B cell (primary cell): Measurements from ENCODE around the gene ZFP90. TPM values are rescaled to one million over a fixed set of nuclear protein-coding genes. Genes with fewer than 3 reads are reported as not detected.
A peak's percentile ranks its signal among the peaks of the same experiment; 100 is the strongest.
"Not testable (repeated sequence)": the region's sequence is repeated elsewhere in the genome, so short reads cannot be mapped to it uniquely, and the experiment has no call there.

Experiments
- ATAC-seq: fragments of 200-7000 bp; cut with Tn5 transposase; one replicate; pipeline ENCODE4 v1.10.0; 2021; ENCODE audit warnings: low read depth, mild to moderate bottlenecking, moderate number of reproducible peaks, moderate library complexity
- CTCF ChIA-PET: fragments of 350-600 bp; sonication (Branson Sonifier 250); formaldehyde crosslinking; loops from one replicate; lab custom pipeline; 2021; ENCODE audit warnings: antibody characterized with exemption, inconsistent platforms; lab: Charles Lee
- POLR2A ChIA-PET: fragments of 350-600 bp; sonication (Branson Sonifier 250); formaldehyde crosslinking; loops from one replicate; lab custom pipeline; 2021; ENCODE audit warnings: antibody characterized with exemption; lab: Charles Lee
- DNase-seq: peaks from one replicate; pipeline ENCODE4 v3.0.0; 2013
- H2AFZ ChIP-seq: 2 replicates; pipeline ENCODE4 v1.6.1; 2012; ENCODE audit warnings: mild to moderate bottlenecking, low read depth, low read length; ENCODE audit not compliant: insufficient read depth, poor library complexity, severe bottlenecking
- H3K27ac ChIP-seq, 2 donors: 1 replicate in 1 of 2; 2 replicates in 1 of 2; pipeline ENCODE4 v1.5.1; 2012 to 2013; ENCODE audit warnings: low read length in 2 of 2, mild to moderate bottlenecking in 2 of 2, moderate library complexity in 1 of 2
- H3K27me3 ChIP-seq, 4 experiments: fragments of 200-600 bp in 1 of 4; sonication (generic) in 1 of 4; replicated peaks in 1 of 4; 1 replicate in 2 of 4; 2 replicates in 2 of 4; pipeline versions ENCODE4 v1.6.1 to v1.7.0; 2013 to 2016; ENCODE audit warnings: low read length in 3 of 4, mild to moderate bottlenecking in 2 of 4, mixed read lengths in 1 of 4, moderate library complexity in 1 of 4; ENCODE audit not compliant: insufficient read depth in 4 of 4, control insufficient read depth in 3 of 4; ENCODE audit errors: control extremely low read depth in 1 of 4
- H3K36me3 ChIP-seq, 2 experiments: replicated peaks in 1 of 2; 1 replicate in 1 of 2; 2 replicates in 1 of 2; pipeline versions ENCODE4 v1.6.1 to v1.7.1; 2013; ENCODE audit warnings: low read length in 1 of 2; ENCODE audit not compliant: insufficient read depth in 2 of 2, control insufficient read depth in 1 of 2; ENCODE audit errors: control extremely low read depth in 1 of 2, extremely low read depth in 1 of 2
- H3K4me1 ChIP-seq, 2 donors: fragments of 200-600 bp in 1 of 2; sonication (generic) in 1 of 2; 1 replicate in 1 of 2; 2 replicates in 1 of 2; pipeline versions ENCODE4 v1.5.1 to v1.6.1; 2013 to 2017; ENCODE audit warnings: low read length in 2 of 2; ENCODE audit not compliant: control insufficient read depth in 2 of 2, insufficient read depth in 2 of 2
- H3K4me2 ChIP-seq: replicated peaks from 2 replicates; pipeline ENCODE3; 2012; ENCODE audit warnings: mild to moderate bottlenecking, low read depth, low read length; ENCODE audit not compliant: poor library complexity, severe bottlenecking
- H3K4me3 ChIP-seq, 5 experiments: fragments of 200-600 bp in 1 of 5; sonication (generic) in 1 of 5; 1 replicate in 3 of 5; 2 replicates in 2 of 5; pipeline versions ENCODE4 v1.5.1 to v1.7.0; 2011 to 2016; ENCODE audit warnings: low read length in 4 of 5, mild to moderate bottlenecking in 4 of 5, low read depth in 2 of 5, control low read depth in 1 of 5, moderate library complexity in 1 of 5; ENCODE audit not compliant: insufficient read depth in 1 of 5; ENCODE audit errors: control extremely low read depth in 1 of 5, extremely low read depth in 1 of 5
- H3K79me2 ChIP-seq: fragments of 200-600 bp; sonication (generic); one replicate; pipeline ENCODE4 v1.6.0; 2016; ENCODE audit warnings: low read length; ENCODE audit not compliant: control insufficient read depth, insufficient read depth
- H3K9ac ChIP-seq: fragments of 200-600 bp; sonication (generic); 2 replicates; pipeline ENCODE4 v1.6.1; 2017; ENCODE audit warnings: mild to moderate bottlenecking, low read length, moderate library complexity
- H3K9me3 ChIP-seq, 3 donors: one replicate each; pipeline versions ENCODE4 v1.6.1 to v1.7.1; 2013; ENCODE audit warnings: low read length in 2 of 3; ENCODE audit not compliant: control insufficient read depth in 2 of 3, insufficient read depth in 1 of 3; ENCODE audit errors: control extremely low read depth in 1 of 3
- H4K20me1 ChIP-seq: 2 replicates; pipeline ENCODE4 v1.6.0; 2012; ENCODE audit warnings: mild to moderate bottlenecking, low read length; ENCODE audit not compliant: insufficient read depth, control insufficient read depth, poor library complexity, severe bottlenecking
- H3K27ac Mint-ChIP-seq: one replicate; pipeline ENCODE4 v1.8.0; 2021; ENCODE audit warnings: mixed read lengths
- H3K27me3 Mint-ChIP-seq: one replicate; pipeline ENCODE4 v1.8.0; 2021; ENCODE audit warnings: mixed read lengths
- H3K4me1 Mint-ChIP-seq: one replicate; pipeline ENCODE4 v1.8.0; 2021; ENCODE audit warnings: mixed read lengths
- H3K4me3 Mint-ChIP-seq: one replicate; pipeline ENCODE4 v1.8.0; 2021; ENCODE audit warnings: mixed read lengths
- H3K9me3 Mint-ChIP-seq: one replicate; pipeline ENCODE4 v1.8.0; 2022; ENCODE audit warnings: mixed read lengths; ENCODE audit not compliant: insufficient read depth
- EZH2 ChIP-seq: IDR thresholded peaks from 2 replicates; pipeline ENCODE4 v1.6.1; 2012; ENCODE audit warnings: borderline replicate concordance, low read depth, mild to moderate bottlenecking, moderate library complexity, low read length; ENCODE audit not compliant: insufficient read depth, poor library complexity, severe bottlenecking
- WGBS: methylation state at CpG from one replicate; pipeline ENCODE4 v1.1.5; 2013; ENCODE audit warnings: missing lambda C conversion rate; ENCODE audit not compliant: insufficient coverage; 5-methylcytosine and 5-hydroxymethylcytosine counted together
- intact Hi-C: fragments of 100-400 bp; cut with micrococcal nuclease; formaldehyde crosslinking; loops from one replicate; pipeline ENCODE4 v1.10.0; 2022
- polyA plus RNA-seq: library from polyadenylated mRNA; depleted of rRNA; stranded (reverse); fragments of >200 nt; gene quantifications from 2 replicates; pipeline ENCODE4 v1.2.3, GENCODE V29; 2012
- total RNA-seq, 2 donors: library from RNA; stranded (reverse); fragments of 120-200 nt in 1 of 2; gene quantifications; 1 replicate in 1 of 2; 2 replicates in 1 of 2; pipeline versions ENCODE4 v1.2.3 to v1.2.4, GENCODE V29; 2013 to 2022
- TF ChIP-seq, protein P1 (sequence below): fragments of 200-600 bp; IDR thresholded peaks from one replicate; pipeline ENCODE4 v1.8.0; 2022; ENCODE audit warnings: antibody characterized with exemption, mild to moderate bottlenecking

ZFP90 gene
- total and polyA plus RNA-seq, 2 donors (not counting 1 experiment from before 2014, with no cell fraction given), result 16.5 to 30.7 TPM

DNA sequence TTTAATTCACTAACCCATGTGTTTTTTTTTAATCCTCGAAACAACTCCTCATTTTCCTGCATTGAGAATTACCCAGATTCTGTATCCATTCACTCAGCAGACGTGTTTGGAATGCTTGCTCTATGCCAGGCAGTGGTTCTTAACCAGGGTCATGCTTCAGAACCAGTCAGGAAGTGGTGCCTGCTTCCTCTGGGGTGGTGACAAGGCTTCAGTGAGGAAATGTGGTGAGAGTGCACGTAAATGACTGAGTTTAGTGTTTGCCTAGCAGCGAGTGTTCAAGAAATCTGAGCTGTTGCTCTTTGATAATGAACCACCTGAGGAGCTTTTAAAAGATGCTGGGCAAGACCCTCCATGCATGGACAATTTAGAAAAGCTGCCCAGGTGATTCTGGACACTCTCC is 9.9 kb downstream of the ZFP90 start:
- Histone ChIP-seq H3K27ac (peak overlapping the region in 1 of 2 donors; percentile 4), H4K20me1 (no peaks in the 10 kb centered on the region), H3K27me3 (no peaks in the 10 kb centered on the region), H3K9ac (no peak overlapping the region), H3K4me3 (no peak overlapping the region), H3K9me3 (peaks cover 9 to 46% (median 30%) of the 10 kb centered on the region in 3 donors), H3K36me3 (peaks cover 15 to 36% of the 10 kb centered on the region in 2 experiments), H2AFZ (no peak overlapping the region), H3K4me2 (no peak overlapping the region), H3K4me1 (peaks cover 4 to 6% of the 10 kb centered on the region in 2 donors), H3K79me2 (peaks cover 29% of the 10 kb centered on the region)
- Mint-ChIP-seq H3K4me1 (peaks cover 8% of the 10 kb centered on the region), H3K27me3 (no peaks in the 10 kb centered on the region), H3K27ac (no peak overlapping the region), H3K9me3 (peaks cover 9% of the 10 kb centered on the region), H3K4me3 (no peak overlapping the region)
- intact Hi-C loops, result no loop called here
- WGBS, result 39% methylated on average over 4 of the region's 4 CpGs
- ATAC-seq, result no peak
- POLR2A ChIA-PET, result no interaction called here
- CTCF ChIA-PET, result interaction anchor here (0.6 to 0.8 kb wide), 3 partner anchors 28 to 579 kb away, joined by 3 to 5 read pairs (median 3); no protein-coding TSS in a partner anchor
- DNase-seq, result no peak
- TF ChIP-seq, protein P1, sequence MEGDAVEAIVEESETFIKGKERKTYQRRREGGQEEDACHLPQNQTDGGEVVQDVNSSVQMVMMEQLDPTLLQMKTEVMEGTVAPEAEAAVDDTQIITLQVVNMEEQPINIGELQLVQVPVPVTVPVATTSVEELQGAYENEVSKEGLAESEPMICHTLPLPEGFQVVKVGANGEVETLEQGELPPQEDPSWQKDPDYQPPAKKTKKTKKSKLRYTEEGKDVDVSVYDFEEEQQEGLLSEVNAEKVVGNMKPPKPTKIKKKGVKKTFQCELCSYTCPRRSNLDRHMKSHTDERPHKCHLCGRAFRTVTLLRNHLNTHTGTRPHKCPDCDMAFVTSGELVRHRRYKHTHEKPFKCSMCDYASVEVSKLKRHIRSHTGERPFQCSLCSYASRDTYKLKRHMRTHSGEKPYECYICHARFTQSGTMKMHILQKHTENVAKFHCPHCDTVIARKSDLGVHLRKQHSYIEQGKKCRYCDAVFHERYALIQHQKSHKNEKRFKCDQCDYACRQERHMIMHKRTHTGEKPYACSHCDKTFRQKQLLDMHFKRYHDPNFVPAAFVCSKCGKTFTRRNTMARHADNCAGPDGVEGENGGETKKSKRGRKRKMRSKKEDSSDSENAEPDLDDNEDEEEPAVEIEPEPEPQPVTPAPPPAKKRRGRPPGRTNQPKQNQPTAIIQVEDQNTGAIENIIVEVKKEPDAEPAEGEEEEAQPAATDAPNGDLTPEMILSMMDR, result no peak
- TF ChIP-seq EZH2, result no peak

GRCh38 chr16:68553186-68553585 is 14.1 kb downstream of the ZFP90 start:
- intact Hi-C loops, result no loop called here
- CTCF ChIA-PET, result interaction anchor here (1.1 to 1.4 kb wide), 2 partner anchors 25 to 32 kb away, joined by 3 to 4 read pairs; no protein-coding TSS in a partner anchor

GRCh38 chr16:68560341-68560740 is 21.2 kb downstream of the ZFP90 start:
- H3K4me1 ChIP-seq, POLR2A ChIA-PET, H2AFZ ChIP-seq, intact Hi-C loops, H3K27me3 Mint-ChIP-seq, H3K4me3 Mint-ChIP-seq, H3K4me1 Mint-ChIP-seq, H4K20me1 ChIP-seq, H3K79me2 ChIP-seq, ATAC-seq, H3K27me3 ChIP-seq, H3K27ac Mint-ChIP-seq, H3K9ac ChIP-seq, DNase-seq, H3K4me2 ChIP-seq, H3K27ac ChIP-seq, H3K4me3 ChIP-seq: not testable (repeated sequence)
- peaks cover 55% of the 10 kb centered on the region for H3K9me3 Mint-ChIP-seq
- CTCF ChIA-PET, result interaction anchor here (1.4 kb wide), 1 partner anchor 30 kb away, joined by 4 read pairs; no protein-coding TSS in a partner anchor
- Histone ChIP-seq H3K36me3 (peaks cover 26 to 66% of the 10 kb centered on the region in 2 experiments), H3K9me3 (peaks cover 37 to 90% (median 53%) of the 10 kb centered on the region in 3 donors)
- WGBS, result no CpG with 5 or more reads among the region's 2 CpGs

More at GRCh38 chr16:68553186-68553585, 14.1 kb downstream of the ZFP90 start:
- H3K4me3 Mint-ChIP-seq, result no peak overlapping the region
- Histone ChIP-seq H3K27ac (no peak overlapping the region), H3K4me1 (peaks cover 4 to 6% of the 10 kb centered on the region in 2 donors), H3K4me3 (no peak overlapping the region), H2AFZ (no peak overlapping the region), H3K4me2 (no peak overlapping the region), H3K9me3 (peaks cover 15 to 75% (median 65%) of the 10 kb centered on the region in 3 donors), H3K79me2 (peaks cover 33% of the 10 kb centered on the region), H3K9ac (no peak overlapping the region), H4K20me1 (no peaks in the 10 kb centered on the region), H3K36me3 (peaks cover 19 to 57% of the 10 kb centered on the region in 2 experiments), H3K27me3 (no peaks in the 10 kb centered on the region)
- H3K9me3 Mint-ChIP-seq, result peaks cover 33% of the 10 kb centered on the region
- POLR2A ChIA-PET, result no interaction called here
- DNase-seq, result no peak
- 96% methylated on average over 6 of the region's 7 CpGs for WGBS
- peaks cover 8% of the 10 kb centered on the region for H3K4me1 Mint-ChIP-seq
- no peaks in the 10 kb centered on the region for H3K27me3 Mint-ChIP-seq
- ATAC-seq, result no peak
- H3K27ac Mint-ChIP-seq, result no peak overlapping the region
- TF ChIP-seq, protein P1, result no peak
- TF ChIP-seq EZH2, result no peak
